K562 (cell line): ENCODE results near the gene LST1. TPM values are rescaled to one million over a fixed set of nuclear protein-coding genes. Genes with fewer than 3 reads are reported as not detected.

Experiments used
- ATAC-seq: fragments of 200-7000 bp; cut with Tn5 transposase; 3 replicates; pipeline ENCODE4 v1.9.1; 2020; ENCODE audit warnings: moderate library complexity
- BruUV-seq: library from RNA; stranded (reverse); fragments of 400-500 nt; replicated peaks from 2 replicates; lab custom pipeline; 2021; lab: Mats Ljungman, UMichigan
- CTCF ChIA-PET: fragments of 300-600 bp; formaldehyde crosslinking; extraction: SDS; loops from one replicate; lab custom pipeline; 2021; ENCODE audit warnings: low intra/inter-chr PET ratio; lab: Yijun Ruan, JAX
- POLR2A ChIA-PET: fragments of 300-600, 350-650 bp; sonication (Branson Sonifier 250); formaldehyde crosslinking; extraction: SDS; loops from one replicate; lab custom pipeline; 2021; ENCODE audit warnings: antibody characterized with exemption, inconsistent platforms; lab: Yijun Ruan, JAX
- DNase-seq, 4 experiments: peaks; one replicate each; pipeline versions ENCODE4 v3.0.0 to v3.0.0-alpha.2; 2011 to 2018; ENCODE audit warnings: low spot score in 3 of 4, mixed read lengths in 3 of 4; ENCODE audit errors: extremely low read depth in 1 of 4
- FAIRE-seq: peaks from 2 replicates; lab custom pipeline; 2011; peaks lifted over from hg19 to GRCh38; lab: Jason Lieb, UNC
- H2AFZ ChIP-seq: 2 replicates; pipeline ENCODE4 v1.6.0; 2011; ENCODE audit warnings: low read depth, low read length, control low read depth, inconsistent platforms
- H3K27ac ChIP-seq: fragments of 200-600 bp; 3 replicates; pipeline ENCODE4 v1.8.0; 2011; ENCODE audit warnings: low read depth, mild to moderate bottlenecking, control low read depth, inconsistent platforms, low read length, moderate library complexity, mixed read lengths; ENCODE audit errors: extremely low read depth
- H3K27me3 ChIP-seq, 2 experiments: fragments of 300-600 bp in 1 of 2; 2 replicates in 1 of 2; 3 replicates in 1 of 2; pipeline versions ENCODE4 v1.6.0 to v1.8.0; 2011; ENCODE audit warnings: inconsistent platforms in 2 of 2, low read length in 2 of 2, mild to moderate bottlenecking in 1 of 2, mixed read lengths in 1 of 2, moderate library complexity in 1 of 2; ENCODE audit not compliant: control insufficient read depth in 2 of 2, insufficient read depth in 2 of 2
- H3K36me3 ChIP-seq: fragments of 300-600 bp; 3 replicates; pipeline ENCODE4 v1.8.0; 2011; ENCODE audit warnings: mild to moderate bottlenecking, low read length, inconsistent platforms; ENCODE audit not compliant: control insufficient read depth, insufficient read depth
- H3K4me1 ChIP-seq, 2 experiments: fragments of 200-600 bp in 1 of 2; replicated peaks in 1 of 2; 2 replicates in 1 of 2; 3 replicates in 1 of 2; pipeline versions ENCODE4 v1.5.1 to v1.8.0; 2011; ENCODE audit warnings: inconsistent platforms in 2 of 2, low read length in 2 of 2, mild to moderate bottlenecking in 1 of 2, mixed read lengths in 1 of 2, moderate library complexity in 1 of 2; ENCODE audit not compliant: control insufficient read depth in 2 of 2, insufficient read depth in 2 of 2
- H3K4me2 ChIP-seq: 2 replicates; pipeline ENCODE4 v1.6.1; 2011; ENCODE audit warnings: low read length, control low read depth, inconsistent platforms, mixed read lengths; ENCODE audit not compliant: insufficient read depth
- H3K4me3 ChIP-seq: fragments of 200-600 bp; sonication (generic), shearing (Covaris generic); 2 replicates; pipeline ENCODE4 v1.5.1; 2016; ENCODE audit warnings: control low read depth, inconsistent platforms
- H3K79me2 ChIP-seq: fragments of 200-600 bp; 3 replicates; pipeline ENCODE4 v1.8.0; 2011; ENCODE audit warnings: low read length, inconsistent platforms; ENCODE audit not compliant: control insufficient read depth, insufficient read depth
- H3K9ac ChIP-seq, 2 experiments: 2 replicates each; pipeline versions ENCODE4 v1.6.0 to v1.6.1; 2011; ENCODE audit warnings: low read depth in 2 of 2, low read length in 2 of 2, control low read depth in 1 of 2, inconsistent platforms in 1 of 2, mild to moderate bottlenecking in 1 of 2, mixed read lengths in 1 of 2; ENCODE audit not compliant: insufficient read depth in 1 of 2
- H3K9me1 ChIP-seq: one replicate; pipeline ENCODE4 v1.6.0; 2011; ENCODE audit warnings: inconsistent platforms, mild to moderate bottlenecking, low read length, moderate library complexity; ENCODE audit not compliant: control insufficient read depth, insufficient read depth
- H3K9me3 ChIP-seq: replicated peaks from 2 replicates; pipeline ENCODE4 v1.5.1; 2011; ENCODE audit warnings: low read depth, low read length, inconsistent platforms; ENCODE audit not compliant: control insufficient read depth, insufficient read depth
- H4K20me1 ChIP-seq: replicated peaks from 2 replicates; pipeline ENCODE4 v1.6.1; 2011; ENCODE audit warnings: low read length, inconsistent platforms, mixed read lengths; ENCODE audit not compliant: control insufficient read depth, insufficient read depth
- ARID1B ChIP-seq: fragments of 450-650 bp; IDR thresholded peaks from 2 replicates; pipeline ENCODE4 v1.6.1; 2016; ENCODE audit warnings: antibody characterized with exemption, mild to moderate bottlenecking, inconsistent platforms
- CBX3 ChIP-seq, 2 experiments: IDR thresholded peaks; 1 replicate in 1 of 2; 2 replicates in 1 of 2; pipeline ENCODE4 v1.6.1; 2012; ENCODE audit warnings: inconsistent platforms in 2 of 2, low read length in 2 of 2, borderline replicate concordance in 1 of 2, control low read depth in 1 of 2
- E2F3 ChIP-seq: fragments of 250-450 bp; sonication (Bioruptor Pico); IDR thresholded peaks from 2 replicates; pipeline ENCODE4 v1.4.0; 2020; ENCODE audit warnings: mild to moderate bottlenecking
- EZH2 ChIP-seq: IDR thresholded peaks from 2 replicates; pipeline ENCODE4 v1.6.1; 2012; ENCODE audit warnings: low read depth, mild to moderate bottlenecking, inconsistent platforms, low read length, borderline replicate concordance
- HMG20A ChIP-seq: fragments of 450-650 bp; formaldehyde crosslinking; conservative IDR thresholded peaks from 2 replicates; pipeline ENCODE4 v1.4.0; 2020; ENCODE audit warnings: mild to moderate bottlenecking, mixed read lengths
- HNRNPL ChIP-seq: fragments of 200-400 bp; formaldehyde crosslinking; IDR thresholded peaks from 2 replicates; pipeline ENCODE4 v1.6.1; 2017; ENCODE audit warnings: low read depth, mild to moderate bottlenecking, low read length
- HOXB6 ChIP-seq: fragments of 250-450 bp; sonication (Bioruptor Pico); IDR thresholded peaks from 2 replicates; pipeline ENCODE4 v1.5.1; 2022; ENCODE audit warnings: mild to moderate bottlenecking, borderline replicate concordance
- LCOR ChIP-seq: sonication (generic); formaldehyde crosslinking; IDR thresholded peaks from 2 replicates; pipeline ENCODE4 v1.8.0; 2022; ENCODE audit warnings: mild to moderate bottlenecking, missing genetic modification reagents
- MAZ ChIP-seq, 2 experiments: fragments of 450-650 bp in 1 of 2; sonication (generic) in 1 of 2; formaldehyde crosslinking; IDR thresholded peaks in 1 of 2; conservative IDR thresholded peaks in 1 of 2; 2 replicates each; pipeline versions ENCODE4 v1.4.0 to v1.5.0; 2020; ENCODE audit warnings: mild to moderate bottlenecking in 1 of 2, missing genetic modification reagents in 1 of 2
- MTA3 ChIP-seq: fragments of 450-650 bp; formaldehyde crosslinking; IDR thresholded peaks from 2 replicates; pipeline ENCODE4 v1.6.1; 2017; ENCODE audit warnings: mild to moderate bottlenecking, borderline replicate concordance
- MYC ChIP-seq, 2 experiments: fragments of 250-450 bp in 1 of 2; sonication (Bioruptor Pico) in 1 of 2; IDR thresholded peaks; 2 replicates each; pipeline versions ENCODE4 v1.5.1 to v1.6.1; 2012 to 2021; ENCODE audit warnings: low read depth in 2 of 2, borderline replicate concordance in 1 of 2, improper control_type of control experiment in 1 of 2, low read length in 1 of 2, mild to moderate bottlenecking in 1 of 2, moderate library complexity in 1 of 2
- NCOA1 ChIP-seq: fragments of 450-650 bp; IDR thresholded peaks from 2 replicates; pipeline ENCODE4 v1.6.1; 2016; ENCODE audit warnings: low read depth
- RAD51 ChIP-seq: fragments of 450-650 bp; IDR thresholded peaks from 2 replicates; pipeline ENCODE4 v1.7.1; 2016; ENCODE audit warnings: low read depth, mild to moderate bottlenecking, borderline replicate concordance
- RBM34 ChIP-seq: fragments of 200-400 bp; formaldehyde crosslinking; IDR thresholded peaks from 2 replicates; pipeline ENCODE4 v1.6.1; 2018; ENCODE audit warnings: low read length, borderline replicate concordance; ENCODE audit not compliant: insufficient read depth
- SREBF2 ChIP-seq: sonication (generic); formaldehyde crosslinking; IDR thresholded peaks from 2 replicates; pipeline ENCODE4 v1.4.0; 2020; ENCODE audit warnings: mild to moderate bottlenecking, missing genetic modification reagents
- ZEB2 ChIP-seq: fragments of 450-650 bp; IDR thresholded peaks from 2 replicates; pipeline ENCODE4 v1.6.1; 2016
- ZNF23 ChIP-seq: fragments of 250-450 bp; sonication (Bioruptor Pico); IDR thresholded peaks from 2 replicates; pipeline ENCODE4 v1.4.0; 2020; ENCODE audit warnings: mild to moderate bottlenecking
- WGBS: fragments of 100-300 bp; shearing (Covaris generic); methylation state at CpG from one replicate; pipeline ENCODE4 v1.1.6; 2016; ENCODE audit warnings: low coverage, mixed read lengths; ENCODE audit not compliant: insufficient coverage; ENCODE audit errors: missing lambda C conversion rate; 5-methylcytosine and 5-hydroxymethylcytosine counted together
- in situ Hi-C: fragments of 300-500 bp; cut with MboI; formaldehyde crosslinking; loops from 4 replicates; pipeline ENCODE4 v1.15.0; 2018; ENCODE audit warnings: inconsistent platforms, mixed read lengths
- intact Hi-C: fragments of 100-400 bp; cut with micrococcal nuclease; formaldehyde crosslinking; loops from 2 replicates; pipeline ENCODE4 v1.14.2; 2022
- polyA plus RNA-seq, 8 experiments: library from polyadenylated mRNA; depleted of rRNA in 4 of 8; stranded (reverse) in 5 of 8; unstranded in 3 of 8; fragments of >200 nt; fragmentation: Nextera tagmentation in 2 of 8; fragmentation: Illumina TruSeq in 1 of 8; extraction: Ambion mirVana in 2 of 8; extraction: Trizol in 1 of 8; gene quantifications; 2 replicates each; pipeline versions ENCODE4 v1.2.1 to v1.2.3, GENCODE V29; 2011 to 2014; ENCODE audit warnings: inconsistent platforms in 1 of 8, missing spikeins in 1 of 8
- total RNA-seq, 7 experiments: library from RNA; depleted of rRNA in 6 of 7; stranded (reverse); fragments of >200 nt in 6 of 7; fragmentation: Illumina TruSeq in 2 of 7; extraction: Trizol in 2 of 7; gene quantifications; 2 replicates each; pipeline versions ENCODE4 v1.2.1 to v1.2.3, GENCODE V29; 2011 to 2021; ENCODE audit warnings: low replicate concordance in 1 of 7
- TF ChIP-seq, protein P1 (sequence below): sonication (generic); formaldehyde crosslinking; IDR thresholded peaks from 2 replicates; pipeline ENCODE4 v1.4.0; 2020; ENCODE audit warnings: mild to moderate bottlenecking, missing genetic modification reagents
- TF ChIP-seq, protein P2 (sequence below): fragments of 450-650 bp; conservative IDR thresholded peaks from 2 replicates; pipeline ENCODE4 v1.6.1; 2016; ENCODE audit warnings: missing genetic modification characterization, low read depth, mild to moderate bottlenecking, control low read depth, missing compliant biosample characterization

Gene LST1
- total and polyA plus RNA-seq, 9 of the 15 experiments (the other 6 are each of a cell fraction or from before 2014, with no cell fraction given) = 0.82 to 7.8 (median 1.7) TPM

DNA sequence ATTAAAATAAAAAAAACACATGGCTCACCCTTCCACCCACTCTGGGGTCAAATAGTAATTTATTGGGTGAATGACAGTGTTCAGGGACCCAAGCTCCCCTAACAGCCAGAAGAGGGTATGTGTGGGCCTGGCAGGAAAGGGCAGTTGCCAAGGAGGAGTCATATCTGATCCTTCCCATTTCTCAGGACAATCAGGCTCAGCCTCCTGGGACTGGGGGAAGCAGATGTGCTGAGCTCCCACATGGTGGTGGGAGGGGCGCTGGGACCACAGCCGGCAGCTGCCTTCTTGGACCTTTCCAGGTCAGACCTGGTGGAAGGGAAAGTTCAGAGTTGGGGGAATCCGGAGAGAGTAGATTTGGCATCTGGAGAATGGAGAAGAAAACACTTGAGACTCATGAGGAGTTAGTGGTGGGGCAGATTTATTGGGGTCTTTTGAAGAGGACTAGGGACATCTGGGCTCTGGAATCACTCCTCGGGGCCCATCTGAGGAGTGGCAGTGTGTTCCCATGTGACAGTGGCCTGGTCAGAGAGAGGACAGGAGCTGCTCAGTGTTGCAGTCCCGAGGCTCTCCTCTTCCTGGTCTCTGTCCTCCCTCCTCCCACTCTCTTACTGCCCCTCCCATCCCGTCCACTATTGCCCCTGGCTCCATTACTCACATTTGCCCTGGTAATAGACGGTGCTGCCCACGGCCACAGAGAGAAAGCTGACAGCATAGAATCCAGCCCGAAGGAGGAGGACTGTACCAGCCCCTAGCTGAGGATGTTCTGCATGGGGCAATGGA lies 3.0 kb downstream of the LST1 start:
- BruUV-seq = no TSS peak
- FAIRE-seq (no peak), ATAC-seq (peak; percentile 60), DNase-seq (no peak)
- Histone ChIP-seq H3K4me3 (no peak overlapping the region), H3K27ac (no peak overlapping the region), H3K9ac (peak overlapping the region; percentile 23 to 85; a peak in 3 of 4 replicates), H3K79me2 (no peaks in the 10 kb centered on the region), H3K4me1 (peaks cover 28 to 46% of the 10 kb centered on the region in 2 experiments), H3K9me1 (peaks cover 3% of the 10 kb centered on the region), H2AFZ (peak overlapping the region; percentile 77), H3K4me2 (no peak overlapping the region), H4K20me1 (no peaks in the 10 kb centered on the region), H3K9me3 (no peaks in the 10 kb centered on the region), H3K27me3 (no peaks in the 10 kb centered on the region), H3K36me3 (no peaks in the 10 kb centered on the region)
- WGBS = 30% methylated on average over 9 of the region's 9 CpGs
- in situ Hi-C loops (no loop called here), intact Hi-C loops (loop anchor here (10.0 kb wide), 1 partner anchor 394 kb away; no protein-coding TSS in a partner anchor)
- POLR2A ChIA-PET = interaction anchor here (0.6 to 2.8 kb wide), 8 partner anchors 13 to 616 kb away, joined by 3 to 10 read pairs (median 3); partner anchors contain the start of genes DDX39B, NFKBIL1 and TNF
- CTCF ChIA-PET = interaction anchor here (0.6 to 0.9 kb wide), 2 partner anchors 10 to 34 kb away, joined by 3 read pairs; no protein-coding TSS in a partner anchor
- TF ChIP-seq RAD51 = no peak
- TF ChIP-seq MTA3 = no peak
- no peak for TF ChIP-seq E2F3 (CRISPR knock-in tag)
- no peak for TF ChIP-seq HMG20A (CRISPR knock-in tag)
- TF ChIP-seq ZEB2 = no peak
- no peak for TF ChIP-seq ARID1B
- no peak for TF ChIP-seq HOXB6 (CRISPR knock-in tag)
- no peak for TF ChIP-seq EZH2
- no peak for TF ChIP-seq ZNF23 (CRISPR knock-in tag)
- TF ChIP-seq, protein P1, sequence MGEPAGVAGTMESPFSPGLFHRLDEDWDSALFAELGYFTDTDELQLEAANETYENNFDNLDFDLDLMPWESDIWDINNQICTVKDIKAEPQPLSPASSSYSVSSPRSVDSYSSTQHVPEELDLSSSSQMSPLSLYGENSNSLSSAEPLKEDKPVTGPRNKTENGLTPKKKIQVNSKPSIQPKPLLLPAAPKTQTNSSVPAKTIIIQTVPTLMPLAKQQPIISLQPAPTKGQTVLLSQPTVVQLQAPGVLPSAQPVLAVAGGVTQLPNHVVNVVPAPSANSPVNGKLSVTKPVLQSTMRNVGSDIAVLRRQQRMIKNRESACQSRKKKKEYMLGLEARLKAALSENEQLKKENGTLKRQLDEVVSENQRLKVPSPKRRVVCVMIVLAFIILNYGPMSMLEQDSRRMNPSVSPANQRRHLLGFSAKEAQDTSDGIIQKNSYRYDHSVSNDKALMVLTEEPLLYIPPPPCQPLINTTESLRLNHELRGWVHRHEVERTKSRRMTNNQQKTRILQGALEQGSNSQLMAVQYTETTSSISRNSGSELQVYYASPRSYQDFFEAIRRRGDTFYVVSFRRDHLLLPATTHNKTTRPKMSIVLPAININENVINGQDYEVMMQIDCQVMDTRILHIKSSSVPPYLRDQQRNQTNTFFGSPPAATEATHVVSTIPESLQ (CRISPR knock-in tag) = no peak
- TF ChIP-seq MYC (IDR thresholded peaks at IDR 0.05; ENCODE audit: low read depth, low read length) = no peak
- TF ChIP-seq MYC (CRISPR knock-in tag; IDR thresholded peaks at IDR 0.05; ENCODE audit: borderline replicate concordance, low read depth) = no peak
- TF ChIP-seq RBM34 = no peak
- no peak for TF ChIP-seq LCOR (CRISPR knock-in tag)
- no peak for TF ChIP-seq NCOA1
- no peak for TF ChIP-seq HNRNPL
- TF ChIP-seq CBX3 (IDR thresholded peaks at IDR 0.05; ENCODE audit: borderline replicate concordance in 1 of 2, low read length in 2 of 2) = no peak
- TF ChIP-seq, protein P2, sequence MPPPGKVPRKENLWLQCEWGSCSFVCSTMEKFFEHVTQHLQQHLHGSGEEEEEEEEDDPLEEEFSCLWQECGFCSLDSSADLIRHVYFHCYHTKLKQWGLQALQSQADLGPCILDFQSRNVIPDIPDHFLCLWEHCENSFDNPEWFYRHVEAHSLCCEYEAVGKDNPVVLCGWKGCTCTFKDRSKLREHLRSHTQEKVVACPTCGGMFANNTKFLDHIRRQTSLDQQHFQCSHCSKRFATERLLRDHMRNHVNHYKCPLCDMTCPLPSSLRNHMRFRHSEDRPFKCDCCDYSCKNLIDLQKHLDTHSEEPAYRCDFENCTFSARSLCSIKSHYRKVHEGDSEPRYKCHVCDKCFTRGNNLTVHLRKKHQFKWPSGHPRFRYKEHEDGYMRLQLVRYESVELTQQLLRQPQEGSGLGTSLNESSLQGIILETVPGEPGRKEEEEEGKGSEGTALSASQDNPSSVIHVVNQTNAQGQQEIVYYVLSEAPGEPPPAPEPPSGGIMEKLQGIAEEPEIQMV (tag) = no peak
- no peak for TF ChIP-seq SREBF2
- TF ChIP-seq MAZ (CRISPR knock-in tag; conservative IDR thresholded peaks at IDR 0.05 in 1 of 2, IDR thresholded peaks at IDR 0.05 in 1 of 2) = 0 out of 4 replicates have a peak, but pooled peaks of 1 of the 2 experiments have one; percentile 32
